NCI-H345 treated with DMSO at 0.1 percent for 48 hours (cell line): ENCODE results near the gene CST11.
"Not testable (repeated sequence)": the region's sequence is repeated elsewhere in the genome, so short reads cannot be mapped to it uniquely, and the experiment has no call there.

ENCODE experiments used
- DNase-seq: peaks from one replicate; lab custom pipeline; 2025; ENCODE audit not compliant: unreplicated experiment; lab: John Stamatoyannopoulos, UW

Gene CST11, protein sequence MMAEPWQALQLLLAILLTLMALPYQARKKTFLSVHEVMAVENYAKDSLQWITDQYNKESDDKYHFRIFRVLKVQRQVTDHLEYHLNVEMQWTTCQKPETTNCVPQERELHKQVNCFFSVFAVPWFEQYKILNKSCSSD

DNA sequence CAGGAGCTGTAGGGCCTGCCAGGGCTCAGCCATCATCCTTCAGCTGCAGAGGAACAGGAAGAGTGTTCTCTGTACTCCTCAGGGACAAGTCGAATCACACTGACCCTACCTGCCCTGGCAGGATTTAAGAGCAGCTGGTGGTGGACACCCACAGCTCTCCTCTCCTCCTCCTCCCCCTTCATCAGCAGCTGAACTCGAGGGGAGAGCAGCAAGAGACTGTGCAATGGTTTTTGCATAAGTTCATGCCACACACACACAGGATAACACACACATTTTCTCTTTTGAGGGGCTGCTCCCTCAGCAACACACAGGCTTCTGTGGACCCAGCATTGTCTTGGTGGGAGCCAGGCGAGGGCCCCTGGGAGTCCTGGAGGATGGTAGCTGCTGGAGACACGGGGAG, at the start of gene CST11:
CST11 (minus strand) TSS at position 101 of the 400 bp plus-strand sequence; CDS start at position 36, 65 bp downstream.
- DNase-seq, result no peak

- no peak for DNase-seq
These were observed 49.2 kb upstream of the CST11 start for GRCh38 chr20:23501926-23502325.

DNA sequence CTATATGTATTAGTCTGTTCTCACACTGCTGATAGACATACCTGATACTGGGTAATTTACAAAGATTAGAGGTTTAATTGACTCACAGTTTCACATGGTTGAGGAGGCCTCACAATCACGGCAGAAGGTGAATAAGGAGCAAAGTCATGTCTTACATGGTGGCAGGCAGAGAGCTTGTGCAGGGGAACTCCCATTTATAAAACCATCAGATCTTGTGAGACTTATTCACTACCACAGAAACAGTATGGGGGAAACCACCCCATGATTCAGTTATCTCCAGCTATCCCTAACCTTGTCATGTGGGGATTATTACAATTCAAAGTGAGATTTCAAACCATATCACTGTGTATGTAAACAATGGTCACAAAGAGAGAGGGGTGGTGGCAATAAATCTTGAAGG, 44.9 kb upstream of the CST11 start:
- DNase-seq, result no peak

- no peak for DNase-seq
These were observed 40.6 kb upstream of the CST11 start for GRCh38 chr20:23493172-23493772.

- DNase-seq, result no peak
These were observed 39.6 kb upstream of the CST11 start for GRCh38 chr20:23492292-23492691.

DNA sequence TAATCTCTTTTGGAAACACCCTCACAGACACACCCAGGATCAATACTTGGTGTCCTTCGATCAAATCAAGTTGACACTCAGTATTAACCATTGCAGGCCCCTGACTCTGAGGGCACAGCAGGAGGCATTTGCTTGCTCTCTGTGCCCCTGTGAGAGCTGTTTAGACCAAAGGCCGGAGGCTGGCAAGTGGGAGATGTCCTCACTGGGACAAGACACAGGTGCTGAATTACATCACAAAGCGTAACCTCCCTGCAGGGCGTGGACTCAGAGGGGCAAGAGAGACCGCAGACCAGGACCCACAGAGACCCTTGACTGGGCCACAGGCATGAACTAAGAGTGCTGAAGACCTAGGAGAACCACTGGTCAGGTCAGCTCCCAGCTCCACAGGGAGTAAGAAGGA, 38.1 kb upstream of the CST11 start, which contains the start of gene CST8:
CST8 (plus strand) TSS at position 301 of the 400 bp plus-strand sequence. CDS start 551 bp downstream, outside the sequence.
- DNase-seq, result no peak

- DNase-seq, result no peak
These were observed 36.3 kb upstream of the CST11 start for GRCh38 chr20:23488996-23489395.

DNA sequence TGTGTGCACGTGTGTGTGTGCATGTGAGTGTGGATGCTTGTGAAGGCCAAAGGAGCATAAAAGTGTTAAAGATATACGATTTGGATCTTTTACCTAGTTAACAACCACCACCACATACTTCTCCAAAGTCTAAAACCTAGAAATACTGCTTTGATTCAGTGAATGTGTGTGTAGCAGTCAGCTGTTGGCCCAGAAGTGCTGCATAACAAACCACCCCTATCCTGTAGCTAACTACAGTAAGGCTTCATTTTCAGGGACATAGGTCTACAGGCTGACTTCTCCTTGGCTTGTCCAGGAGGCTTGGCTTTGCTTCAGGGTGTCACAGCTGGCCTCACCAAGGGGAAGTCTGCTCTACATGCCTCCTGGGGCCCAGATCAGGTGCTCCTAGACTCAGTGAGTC, 35.8 kb upstream of the CST11 start:
- DNase-seq, result no peak

- no peak for DNase-seq
These were observed 31.4 kb upstream of the CST11 start for GRCh38 chr20:23484081-23484480.

DNA sequence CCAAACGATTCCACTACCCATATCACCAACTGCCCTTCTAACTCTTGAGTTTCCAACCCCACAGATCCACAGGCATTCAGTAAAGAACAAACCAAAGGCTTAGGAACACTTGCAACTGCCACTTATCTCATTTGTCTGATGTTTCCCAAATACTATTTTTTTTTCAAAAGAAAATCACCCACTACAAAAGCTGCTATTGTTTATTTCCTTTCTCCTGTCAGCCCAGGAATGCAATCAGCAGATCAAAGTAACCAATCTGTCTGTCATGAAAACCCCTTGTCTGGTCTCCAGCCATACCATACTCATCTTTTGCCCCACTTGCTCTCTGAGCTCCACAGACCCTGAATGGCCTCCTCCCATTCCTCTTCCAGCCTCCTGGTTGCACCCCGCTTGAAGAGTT, 29.5 kb upstream of the CST11 start:
- no peak for DNase-seq

- DNase-seq, result no peak
These were observed 26.4 kb upstream of the CST11 start for GRCh38 chr20:23479043-23479442.

- peak; percentile 68 for DNase-seq
These were observed 24.5 kb upstream of the CST11 start for GRCh38 chr20:23477223-23477622.

DNA sequence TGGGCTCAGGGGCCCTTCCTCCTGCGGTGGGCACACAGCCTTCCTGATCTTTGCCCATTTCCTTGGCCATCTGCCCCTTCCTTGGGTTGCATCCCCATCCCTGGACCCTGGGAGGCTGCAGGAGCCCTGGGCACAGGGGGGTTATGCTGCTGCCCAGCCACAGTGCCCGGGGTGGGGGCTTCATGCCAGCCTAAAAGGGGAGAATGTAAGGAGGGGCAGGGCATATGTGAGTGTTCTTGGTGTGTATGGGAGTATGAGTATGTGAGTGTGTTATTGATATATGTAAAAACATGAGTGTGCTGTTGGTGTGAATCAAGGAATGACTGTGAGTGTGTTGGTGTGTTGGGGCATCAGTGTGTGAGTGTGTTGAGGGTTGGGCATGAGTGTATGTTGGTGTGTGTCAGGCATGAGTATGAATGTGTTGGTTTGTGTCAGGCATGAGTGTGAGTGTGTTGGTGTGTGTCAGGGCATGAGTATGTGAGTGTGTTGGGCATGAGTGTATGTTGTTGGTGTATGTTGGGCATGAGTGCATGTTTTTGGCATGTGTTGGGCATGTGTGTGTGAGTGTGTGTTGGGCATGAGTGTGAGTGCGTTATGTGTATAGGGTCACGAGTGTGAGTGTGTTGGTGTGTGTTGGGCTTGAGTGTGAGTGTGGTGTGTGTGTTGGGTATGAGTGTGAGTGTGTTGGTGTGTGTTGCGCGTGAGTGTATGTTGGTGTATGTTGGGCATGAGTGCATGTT, 23.5 kb upstream of the CST11 start:
- DNase-seq, result no peak

DNA sequence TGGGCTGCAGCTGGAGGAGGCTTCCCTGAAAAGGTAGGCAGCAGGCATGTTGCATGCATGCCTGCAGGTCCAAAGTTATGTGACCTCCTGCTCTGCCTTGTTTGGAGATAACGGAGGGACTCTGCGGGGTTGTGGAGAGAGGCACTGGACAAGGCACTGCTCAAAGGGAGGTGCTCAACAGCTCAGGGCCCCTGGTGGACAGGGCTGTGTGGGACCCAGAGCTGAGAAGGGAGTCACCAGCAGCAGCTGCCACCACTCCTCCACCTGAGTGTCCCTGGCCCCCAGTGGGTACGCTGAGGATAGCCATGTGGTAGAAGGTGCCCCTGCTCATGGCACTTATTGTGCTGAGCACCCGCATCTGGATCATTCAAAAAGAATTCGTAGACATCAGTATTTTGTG, 22.7 kb upstream of the CST11 start:
- DNase-seq, result no peak

DNA sequence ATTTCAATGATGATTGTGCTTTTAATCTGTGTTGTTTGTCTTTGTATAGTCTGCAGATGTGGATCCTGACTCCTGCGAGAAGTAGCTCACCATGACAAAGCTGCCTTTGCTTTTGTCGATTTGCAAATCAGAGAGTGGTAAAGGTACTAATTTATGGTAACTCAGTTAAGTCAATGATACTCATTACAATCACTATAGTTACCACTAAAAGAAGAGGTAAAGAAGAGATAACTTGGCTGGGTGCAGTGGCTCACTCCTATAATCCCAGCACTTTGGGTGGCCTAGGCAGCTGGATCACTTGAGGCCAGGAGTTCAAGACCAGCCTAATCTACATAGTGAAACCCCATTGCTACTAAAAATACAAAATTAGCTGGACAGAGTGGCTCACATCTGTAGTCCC, 20.6 kb upstream of the CST11 start:
- DNase-seq, result not testable (repeated sequence)

- DNase-seq, result not testable (repeated sequence)
These were observed 19.6 kb upstream of the CST11 start for GRCh38 chr20:23472306-23472705.

GRCh38 chr20:23466961-23467360, 14.3 kb upstream of the CST11 start:
- DNase-seq, result not testable (repeated sequence)

DNA sequence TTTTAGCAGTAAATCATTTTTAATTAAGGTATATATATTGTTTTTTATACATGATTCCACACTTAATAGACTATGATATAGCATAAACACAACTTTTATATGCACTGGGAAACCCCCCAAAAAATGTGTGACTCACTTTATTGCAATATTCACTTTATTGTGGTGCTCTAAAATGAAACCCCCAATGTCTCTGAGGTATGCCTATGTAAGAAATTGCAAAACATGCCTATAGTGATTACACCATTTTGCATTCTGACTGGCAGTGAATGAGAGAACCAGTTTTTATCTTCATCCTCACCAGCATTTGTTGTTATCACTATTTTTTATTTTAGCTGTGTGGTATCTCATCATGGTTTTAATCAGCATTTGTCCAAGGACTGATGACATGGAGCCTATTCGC, 8.5 kb upstream of the CST11 start:
- no peak for DNase-seq

DNA sequence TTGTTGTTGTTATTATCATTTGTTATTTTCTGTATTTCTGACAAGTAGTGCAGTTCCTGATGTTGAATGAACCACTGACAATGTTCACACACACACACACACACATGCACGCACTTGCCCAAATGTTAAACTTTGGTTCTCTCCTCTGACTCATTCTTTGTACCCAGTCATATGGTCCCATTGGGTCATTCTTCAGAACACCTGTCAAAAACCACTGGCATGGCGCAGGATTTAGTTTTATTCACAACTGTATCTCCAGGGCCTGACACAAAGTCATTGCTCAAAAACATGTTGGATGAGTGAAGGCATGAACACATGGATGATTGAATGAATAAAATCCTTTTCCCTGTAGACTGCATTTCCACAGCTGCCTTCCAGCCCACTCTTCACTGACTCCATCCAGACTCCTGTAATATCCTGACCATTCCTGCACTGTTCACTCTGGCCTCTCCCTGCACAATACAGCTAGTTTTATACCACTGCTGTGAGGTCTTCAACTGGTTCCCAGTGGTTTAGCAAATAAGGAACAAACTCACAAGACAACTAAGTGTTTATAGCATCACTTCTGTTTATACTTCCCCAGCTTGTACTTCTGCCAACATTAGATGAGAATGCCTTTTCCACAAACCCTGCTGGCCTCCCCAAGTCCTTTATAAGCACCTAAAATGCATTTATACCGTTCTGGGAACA, 6.9 kb upstream of the CST11 start:
- no peak for DNase-seq

DNA sequence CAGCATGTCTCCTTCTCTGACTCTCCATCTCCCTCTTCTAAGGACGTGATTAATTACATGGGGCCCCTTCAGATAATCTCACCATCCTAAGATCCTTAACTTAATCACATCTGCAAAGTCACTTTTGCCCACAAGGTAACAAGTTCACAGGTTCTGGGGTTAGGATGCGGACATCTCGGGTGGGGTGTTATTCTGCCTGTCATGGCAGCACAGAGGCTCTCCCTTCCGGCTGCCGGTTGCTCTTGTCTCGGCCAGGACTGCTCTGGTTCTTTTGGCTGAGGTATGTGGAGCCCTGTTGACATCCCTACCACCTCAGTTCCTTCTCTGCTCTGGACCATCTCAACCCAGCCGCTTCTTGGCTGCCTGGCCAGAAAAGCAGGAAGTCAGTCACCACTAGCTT, 4.2 kb upstream of the CST11 start:
- DNase-seq, result no peak

DNA sequence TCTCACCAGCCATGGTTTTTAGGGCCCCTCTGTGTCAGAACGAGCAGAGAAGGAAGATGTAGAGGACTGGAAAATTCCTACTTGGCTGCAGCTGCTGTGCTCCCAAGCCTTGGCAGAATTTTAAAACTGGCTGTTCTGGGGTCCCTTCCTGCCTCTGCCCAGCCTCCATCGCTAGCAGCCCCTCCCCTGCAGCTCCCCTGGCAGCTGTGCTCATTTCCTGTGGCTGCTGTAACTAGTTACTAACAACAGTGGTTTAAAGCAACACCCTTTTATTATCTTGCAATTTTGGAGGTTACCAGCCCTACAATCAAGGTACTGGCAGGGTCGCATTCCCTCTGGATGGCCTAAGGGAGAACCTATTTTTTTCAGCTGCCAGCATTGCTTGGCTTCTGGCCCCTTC, 3.7 kb upstream of the CST11 start:
- DNase-seq, result no peak

GRCh38 chr20:23455639-23456038, 3.0 kb upstream of the CST11 start:
- no peak for DNase-seq
